Right lobe of liver (tissue), 4 donors: ENCODE data around the gene LCN9.

Experiments
- POLR2A ChIP-seq: fragments of 450-650 bp; IDR thresholded peaks from one replicate; pipeline ENCODE4 v1.6.1; 2017; ENCODE audit warnings: antibody characterized with exemption, mild to moderate bottlenecking
- TF ChIP-seq, protein P1 (sequence below), 4 donors: fragments of 200-600 bp in 3 of 4; fragments of 450-650 bp in 1 of 4; IDR thresholded peaks; one replicate each; pipeline versions ENCODE4 v1.5.1 to v1.8.0; 2016 to 2022; ENCODE audit warnings: antibody characterized with exemption in 4 of 4, mild to moderate bottlenecking in 2 of 4
- donor health status: DM: no; HTN: no; CAD: no.
- donor health status: DM: no; HTN: no; CAD: no.
- donor health status: DM: no; HTN: yes; CAD: no.

DNA sequence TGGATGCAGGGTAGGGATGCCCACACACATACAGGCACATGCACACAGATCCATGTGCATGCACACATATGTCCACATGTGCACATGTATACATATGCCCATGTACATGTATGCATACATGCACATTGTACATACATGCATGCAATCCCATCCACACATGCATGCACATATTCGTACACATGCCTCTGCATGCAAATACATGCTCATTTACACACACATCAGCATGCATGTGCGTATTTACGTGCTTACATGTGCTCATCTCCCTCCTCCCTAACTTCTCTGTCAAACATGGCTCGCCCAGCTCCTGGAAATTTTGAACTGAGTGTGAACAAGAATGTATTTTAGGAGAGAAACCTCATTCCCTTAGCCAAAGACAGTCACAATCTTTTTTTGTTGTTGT lies 45.1 kb downstream of the LCN9 start:
- TF ChIP-seq, protein P1, sequence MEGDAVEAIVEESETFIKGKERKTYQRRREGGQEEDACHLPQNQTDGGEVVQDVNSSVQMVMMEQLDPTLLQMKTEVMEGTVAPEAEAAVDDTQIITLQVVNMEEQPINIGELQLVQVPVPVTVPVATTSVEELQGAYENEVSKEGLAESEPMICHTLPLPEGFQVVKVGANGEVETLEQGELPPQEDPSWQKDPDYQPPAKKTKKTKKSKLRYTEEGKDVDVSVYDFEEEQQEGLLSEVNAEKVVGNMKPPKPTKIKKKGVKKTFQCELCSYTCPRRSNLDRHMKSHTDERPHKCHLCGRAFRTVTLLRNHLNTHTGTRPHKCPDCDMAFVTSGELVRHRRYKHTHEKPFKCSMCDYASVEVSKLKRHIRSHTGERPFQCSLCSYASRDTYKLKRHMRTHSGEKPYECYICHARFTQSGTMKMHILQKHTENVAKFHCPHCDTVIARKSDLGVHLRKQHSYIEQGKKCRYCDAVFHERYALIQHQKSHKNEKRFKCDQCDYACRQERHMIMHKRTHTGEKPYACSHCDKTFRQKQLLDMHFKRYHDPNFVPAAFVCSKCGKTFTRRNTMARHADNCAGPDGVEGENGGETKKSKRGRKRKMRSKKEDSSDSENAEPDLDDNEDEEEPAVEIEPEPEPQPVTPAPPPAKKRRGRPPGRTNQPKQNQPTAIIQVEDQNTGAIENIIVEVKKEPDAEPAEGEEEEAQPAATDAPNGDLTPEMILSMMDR (IDR thresholded peaks at IDR 0.05) = no peak
- no peak for TF ChIP-seq POLR2A
